ENCODE measurements around the gene PPIL6.

Gene PPIL6

GRCh38 chr6:109446541-109446940, 6.1 kb upstream of the PPIL6 start:
- Histone ChIP-seq H3K27me3 (replicated peaks; ENCODE audit: control insufficient read depth, insufficient read depth, low read length) (no peaks in the 10 kb centered on the region), H3K36me3 (ENCODE audit: control insufficient read depth, insufficient read depth, low read length) (peaks cover 59% of the 10 kb centered on the region), H3K4me3 (replicated peaks; ENCODE audit: low read depth, low read length) (no peak overlapping the region)
- no peak for DNase-seq (ENCODE audit: extremely low read depth, insufficient read length)
- no peak for TF ChIP-seq CTCF (IDR thresholded peaks at IDR 0.05; ENCODE audit: insufficient read depth, low read length, poor library complexity, severe bottlenecking)

GRCh38 chr6:109446072-109446471, 5.6 kb upstream of the PPIL6 start:
- no peaks in the 10 kb centered on the region for H3K27me3 ChIP-seq (replicated peaks; ENCODE audit: control insufficient read depth, insufficient read depth, low read length)
- TF ChIP-seq CTCF (IDR thresholded peaks at IDR 0.05; ENCODE audit: insufficient read depth, low read length, poor library complexity, severe bottlenecking) = no peak
- peaks cover 59% of the 10 kb centered on the region for H3K36me3 ChIP-seq (ENCODE audit: control insufficient read depth, insufficient read depth, low read length)
- no peak overlapping the region for H3K4me3 ChIP-seq (replicated peaks; ENCODE audit: low read depth, low read length)
- no peak for DNase-seq (ENCODE audit: extremely low read depth, insufficient read length)

GRCh38 chr6:109445382-109445781, 5.0 kb upstream of the PPIL6 start:
- Histone ChIP-seq H3K27me3 (replicated peaks; ENCODE audit: control insufficient read depth, insufficient read depth, low read length) (no peaks in the 10 kb centered on the region), H3K4me3 (replicated peaks; ENCODE audit: low read depth, low read length) (no peak overlapping the region), H3K36me3 (ENCODE audit: control insufficient read depth, insufficient read depth, low read length) (peaks cover 57% of the 10 kb centered on the region)
- no peak for TF ChIP-seq CTCF (IDR thresholded peaks at IDR 0.05; ENCODE audit: insufficient read depth, low read length, poor library complexity, severe bottlenecking)
- no peak for DNase-seq (ENCODE audit: extremely low read depth, insufficient read length)

GRCh38 chr6:109443425-109443950, 3.1 kb upstream of the PPIL6 start:
- no peak for DNase-seq (ENCODE audit: extremely low read depth, insufficient read length)
- Histone ChIP-seq H3K4me3 (replicated peaks; ENCODE audit: low read depth, low read length) (no peak overlapping the region), H3K36me3 (ENCODE audit: control insufficient read depth, insufficient read depth, low read length) (peaks cover 45% of the 10 kb centered on the region), H3K27me3 (replicated peaks; ENCODE audit: control insufficient read depth, insufficient read depth, low read length) (no peaks in the 10 kb centered on the region)
- no peak for TF ChIP-seq CTCF (IDR thresholded peaks at IDR 0.05; ENCODE audit: insufficient read depth, low read length, poor library complexity, severe bottlenecking)

GRCh38 chr6:109442393-109442924, 2.0 kb upstream of the PPIL6 start:
- no peak for DNase-seq (ENCODE audit: extremely low read depth, insufficient read length)
- peaks cover 42% of the 10 kb centered on the region for H3K36me3 ChIP-seq (ENCODE audit: control insufficient read depth, insufficient read depth, low read length)
- no peak for TF ChIP-seq CTCF (IDR thresholded peaks at IDR 0.05; ENCODE audit: insufficient read depth, low read length, poor library complexity, severe bottlenecking)
- no peak overlapping the region for H3K4me3 ChIP-seq (replicated peaks; ENCODE audit: low read depth, low read length)
- no peaks in the 10 kb centered on the region for H3K27me3 ChIP-seq (replicated peaks; ENCODE audit: control insufficient read depth, insufficient read depth, low read length)

All from GM06990 (cell line).